Esophagus (tissue), 2 donors: ENCODE results near the gene NDUFA1. TPM values are rescaled to one million over a fixed set of nuclear protein-coding genes. Genes with fewer than 3 reads are reported as not detected.
"Not testable (repeated sequence)": the region's sequence is repeated elsewhere in the genome, so short reads cannot be mapped to it uniquely, and the experiment has no call there.

Experiments used
- H3K27ac ChIP-seq, 2 donors: one replicate each; pipeline ENCODE4 v1.5.1; 2013; ENCODE audit warnings: low read depth in 2 of 2, mild to moderate bottlenecking in 2 of 2, inconsistent platforms in 1 of 2, low read length in 1 of 2, moderate library complexity in 1 of 2
- H3K27me3 ChIP-seq, 2 donors: one replicate each; pipeline ENCODE4 v1.6.1; 2013; ENCODE audit warnings: low read length in 2 of 2, control low read depth in 1 of 2, mild to moderate bottlenecking in 1 of 2; ENCODE audit not compliant: insufficient read depth in 2 of 2, control insufficient read depth in 1 of 2
- H3K36me3 ChIP-seq, 2 donors: one replicate each; pipeline ENCODE4 v1.6.1; 2013; ENCODE audit warnings: low read length in 1 of 2; ENCODE audit not compliant: control insufficient read depth in 2 of 2, insufficient read depth in 2 of 2
- H3K4me1 ChIP-seq, 2 donors: one replicate each; pipeline ENCODE4 v1.6.1; 2013; ENCODE audit warnings: low read length in 1 of 2; ENCODE audit not compliant: control insufficient read depth in 2 of 2, insufficient read depth in 2 of 2
- H3K4me3 ChIP-seq, 2 donors: one replicate each; pipeline ENCODE4 v1.5.1; 2013; ENCODE audit warnings: low read length in 2 of 2, mild to moderate bottlenecking in 2 of 2, low read depth in 1 of 2, moderate library complexity in 1 of 2
- H3K9me3 ChIP-seq, 2 donors: one replicate each; pipeline ENCODE4 v1.6.1; 2013; ENCODE audit warnings: mild to moderate bottlenecking in 2 of 2, low read depth in 1 of 2, low read length in 1 of 2, moderate library complexity in 1 of 2; ENCODE audit not compliant: control insufficient read depth in 2 of 2, insufficient read depth in 1 of 2
- WGBS, 2 donors: extraction: QIAGEN DNeasy Blood & Tissue Kit; methylation state at CpG; one replicate each; pipeline ENCODE4 v1.1.7; 2013; 5-methylcytosine and 5-hydroxymethylcytosine counted together
- polyA plus RNA-seq, 2 donors: library from polyadenylated mRNA; stranded (reverse); fragments of 200-250 nt; gene quantifications; one replicate each; pipeline ENCODE4 v1.2.3, GENCODE V29; 2013
- donor health status: healthy with polysubstance abuse.
- donor health status: Bipolar disorder and iron deficiency.

The NDUFA1 gene
- polyA plus RNA-seq, result 100 to 1,000 TPM; 146 to 229 TPM

GRCh38 chrX:119871599-119872395 lies at the start of gene NDUFA1, which contains the start of gene RNF113A:
Gene NDUFA1 (plus strand): TSS chrX:119871832. CDS start chrX:119871912, 80 bp downstream.
Gene RNF113A (minus strand): TSS chrX:119871733. CDS start chrX:119871613, 120 bp downstream.
- 0 to 34% methylated on average over 55 to 62 of the region's 62 CpGs for WGBS, 2 donors

GRCh38 chrX:119824221-119824620 lies 47.4 kb upstream of the NDUFA1 start:
- H3K9me3 ChIP-seq, H3K4me3 ChIP-seq, H3K4me1 ChIP-seq, H3K36me3 ChIP-seq, H3K27ac ChIP-seq, H3K27me3 ChIP-seq: not testable (repeated sequence)
- WGBS, 2 donors, result 80% methylated on average over 1 of the region's 5 CpGs; no CpG with 5 or more reads in 1 of the 2 donors

More at GRCh38 chrX:119871599-119872395, at the start of gene NDUFA1, which contains the start of gene RNF113A:
- no peaks in the 10 kb centered on the region for H3K4me1 ChIP-seq
- peak within 1 kb of the TSS; percentile 76 to 79 for H3K4me3 ChIP-seq
- H3K27me3 ChIP-seq, result no peaks in the 10 kb centered on the region
- H3K9me3 ChIP-seq, result no peaks in the 10 kb centered on the region
- no peaks in the 10 kb centered on the region for H3K36me3 ChIP-seq
- peak within 1 kb of the TSS; percentile 95 to 97 for H3K27ac ChIP-seq

- Histone ChIP-seq H3K27ac (no peak overlapping the region), H3K4me3 (no peak overlapping the region), H3K9me3 (no peaks in the 10 kb centered on the region), H3K36me3 (no peaks in the 10 kb centered on the region), H3K4me1 (no peaks in the 10 kb centered on the region), H3K27me3 (no peaks in the 10 kb centered on the region)
- WGBS, 2 donors, result 61 to 64% methylated on average over 7 of the region's 7 CpGs
Observed at GRCh38 chrX:119826399-119826959, 45.2 kb upstream of the NDUFA1 start.

- 90 to 95% methylated on average over 5 of the region's 5 CpGs for WGBS, 2 donors
- no peaks in the 10 kb centered on the region for H3K27me3 ChIP-seq
- no peaks in the 10 kb centered on the region for H3K36me3 ChIP-seq
- H3K9me3 ChIP-seq, result no peaks in the 10 kb centered on the region
- H3K4me3 ChIP-seq, result no peak overlapping the region
- H3K27ac ChIP-seq, result no peak overlapping the region
- H3K4me1 ChIP-seq, result no peaks in the 10 kb centered on the region
Observed at GRCh38 chrX:119828446-119828845, 43.2 kb upstream of the NDUFA1 start.

GRCh38 chrX:119833905-119834304 lies 37.7 kb upstream of the NDUFA1 start:
- no peak overlapping the region for H3K27ac ChIP-seq
- peaks cover 0 to 2% of the 10 kb centered on the region in 2 donors for H3K27me3 ChIP-seq
- WGBS, 2 donors, result 76 to 83% methylated on average over 3 of the region's 3 CpGs
- H3K4me3 ChIP-seq, result no peak overlapping the region
- no peaks in the 10 kb centered on the region for H3K9me3 ChIP-seq
- no peaks in the 10 kb centered on the region for H3K4me1 ChIP-seq
- peaks cover 0 to 3% of the 10 kb centered on the region in 2 donors for H3K36me3 ChIP-seq

- no peaks in the 10 kb centered on the region for H3K4me1 ChIP-seq
- H3K27ac ChIP-seq, result peak within 1 kb of the TSS; percentile 85 to 88
- 1 to 27% methylated on average over 51 to 54 of the region's 54 CpGs for WGBS, 2 donors
- H3K36me3 ChIP-seq, result no peaks in the 10 kb centered on the region
- H3K4me3 ChIP-seq, result peak within 1 kb of the TSS; percentile 55 to 73
- H3K9me3 ChIP-seq, result no peaks in the 10 kb centered on the region
- H3K27me3 ChIP-seq, result no peaks in the 10 kb centered on the region
Observed at GRCh38 chrX:119852382-119853353, 19.0 kb upstream of the NDUFA1 start, which contains the start of gene UPF3B. Gene UPF3B (minus strand): TSS chrX:119852963. CDS start chrX:119852928, 35 bp downstream.

GRCh38 chrX:119853444-119853843 lies 18.2 kb upstream of the NDUFA1 start:
- Histone ChIP-seq H3K27ac (peak overlapping the region; percentile 16 to 54), H3K36me3 (no peaks in the 10 kb centered on the region), H3K4me1 (no peaks in the 10 kb centered on the region), H3K27me3 (no peaks in the 10 kb centered on the region), H3K9me3 (no peaks in the 10 kb centered on the region), H3K4me3 (peak overlapping the region in 1 of 2 donors; percentile 34)
- WGBS, 2 donors, result 33 to 62% methylated on average over 10 of the region's 10 CpGs

- Histone ChIP-seq H3K27me3 (no peaks in the 10 kb centered on the region), H3K4me1 (no peaks in the 10 kb centered on the region), H3K9me3 (no peaks in the 10 kb centered on the region), H3K36me3 (no peaks in the 10 kb centered on the region), H3K4me3 (peak overlapping the region; percentile 76 to 79), H3K27ac (peak overlapping the region; percentile 93 to 97)
- WGBS, 2 donors, result 1 to 33% methylated on average over 25 of the region's 25 CpGs
Observed at GRCh38 chrX:119870626-119871131, 953 bp upstream of the NDUFA1 start.

GRCh38 chrX:119871245-119871598 lies 410 bp upstream of the NDUFA1 start:
- Histone ChIP-seq H3K4me1 (no peaks in the 10 kb centered on the region), H3K9me3 (no peaks in the 10 kb centered on the region), H3K36me3 (no peaks in the 10 kb centered on the region), H3K27ac (peak overlapping the region; percentile 93 to 97), H3K4me3 (peak overlapping the region; percentile 76 to 79), H3K27me3 (no peaks in the 10 kb centered on the region)
- WGBS, 2 donors, result 0 to 34% methylated on average over 26 of the region's 26 CpGs
